Retinal pigment epithelial cell (primary cell): ENCODE data around the gene AGAP1.

Experiments
- DNase-seq: peaks from one replicate; pipeline ENCODE4 v3.0.0-alpha.2; 2010; ENCODE audit warnings: low read depth
- H3K4me3 ChIP-seq: 2 replicates; pipeline ENCODE4 v1.5.1; 2011; ENCODE audit warnings: mild to moderate bottlenecking, low read length, control low read depth, moderate library complexity
- CTCF ChIP-seq: conservative IDR thresholded peaks from 2 replicates; pipeline ENCODE4 v1.5.1; 2011; ENCODE audit warnings: low read depth, low read length, control low read depth, inconsistent platforms

The AGAP1 gene

GRCh38 chr2:236001854-236002253 lies 508.0 kb downstream of the AGAP1 start:
- no peak for DNase-seq
- no peak for TF ChIP-seq CTCF
- H3K4me3 ChIP-seq = no peak overlapping the region

GRCh38 chr2:236008006-236008405 lies 514.2 kb downstream of the AGAP1 start:
- no peak for TF ChIP-seq CTCF
- no peak for DNase-seq
- no peak overlapping the region for H3K4me3 ChIP-seq

- DNase-seq = no peak
- H3K4me3 ChIP-seq = no peak overlapping the region
- TF ChIP-seq CTCF = no peak
These were observed 515.0 kb downstream of the AGAP1 start for GRCh38 chr2:236008857-236009256.

GRCh38 chr2:236010920-236011685 lies 517.3 kb downstream of the AGAP1 start:
- no peak overlapping the region for H3K4me3 ChIP-seq
- no peak for TF ChIP-seq CTCF
- DNase-seq = no peak

- no peak for TF ChIP-seq CTCF
- no peak for DNase-seq
- H3K4me3 ChIP-seq = no peak overlapping the region
These were observed 518.3 kb downstream of the AGAP1 start for GRCh38 chr2:236012155-236012554.

- no peak for DNase-seq
- H3K4me3 ChIP-seq = no peak overlapping the region
- TF ChIP-seq CTCF = no peak
These were observed 520.7 kb downstream of the AGAP1 start for GRCh38 chr2:236014408-236015131.

- no peak for DNase-seq
- TF ChIP-seq CTCF = no peak
- H3K4me3 ChIP-seq = no peak overlapping the region
These were observed 521.3 kb downstream of the AGAP1 start for GRCh38 chr2:236015171-236015570.
